SK-N-SH (cell line): Measurements from ENCODE around the gene FGF7.

Experiments used
- MEF2A ChIP-seq: IDR thresholded peaks from 2 replicates; pipeline ENCODE4 v1.4.0; 2012; ENCODE audit warnings: low read depth, borderline replicate concordance
- POLR2AphosphoS5 ChIP-seq: IDR thresholded peaks from 2 replicates; pipeline ENCODE4 v1.6.1; 2012; ENCODE audit warnings: low read depth, low read length
- RCOR1 ChIP-seq: fragments of 150-350 bp; IDR thresholded peaks from 2 replicates; pipeline ENCODE4 v1.6.1; 2017; ENCODE audit warnings: antibody characterized with exemption, low read length
- TF ChIP-seq, protein P1 (sequence below): fragments of 200-600 bp; sonication (generic); IDR thresholded peaks from 2 replicates; pipeline ENCODE4 v1.6.1; 2017; ENCODE audit warnings: antibody characterized with exemption, mild to moderate bottlenecking, moderate library complexity

DNA sequence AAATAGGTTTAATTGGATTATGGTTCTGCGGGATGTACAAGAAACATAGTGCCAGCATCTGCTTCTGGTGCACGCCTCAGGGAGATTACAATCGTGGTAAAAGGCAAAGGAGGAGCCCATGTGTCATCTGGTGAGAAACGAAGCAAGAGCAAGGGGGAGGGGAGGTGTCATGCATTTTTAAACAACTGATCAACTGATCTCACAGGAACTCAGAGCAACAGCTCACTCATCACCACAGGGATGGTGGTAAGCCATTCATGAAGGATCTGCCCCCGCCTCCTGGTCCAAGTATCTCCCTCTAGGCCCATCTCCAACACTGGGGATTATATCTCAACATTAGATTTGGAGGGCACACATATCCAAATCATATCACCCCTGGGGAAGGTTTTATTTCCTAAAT lies 42.1 kb upstream of the FGF7 start:
- TF ChIP-seq POLR2AphosphoS5: no peak
- TF ChIP-seq MEF2A: no peak
- TF ChIP-seq RCOR1: no peak
- TF ChIP-seq, protein P1, sequence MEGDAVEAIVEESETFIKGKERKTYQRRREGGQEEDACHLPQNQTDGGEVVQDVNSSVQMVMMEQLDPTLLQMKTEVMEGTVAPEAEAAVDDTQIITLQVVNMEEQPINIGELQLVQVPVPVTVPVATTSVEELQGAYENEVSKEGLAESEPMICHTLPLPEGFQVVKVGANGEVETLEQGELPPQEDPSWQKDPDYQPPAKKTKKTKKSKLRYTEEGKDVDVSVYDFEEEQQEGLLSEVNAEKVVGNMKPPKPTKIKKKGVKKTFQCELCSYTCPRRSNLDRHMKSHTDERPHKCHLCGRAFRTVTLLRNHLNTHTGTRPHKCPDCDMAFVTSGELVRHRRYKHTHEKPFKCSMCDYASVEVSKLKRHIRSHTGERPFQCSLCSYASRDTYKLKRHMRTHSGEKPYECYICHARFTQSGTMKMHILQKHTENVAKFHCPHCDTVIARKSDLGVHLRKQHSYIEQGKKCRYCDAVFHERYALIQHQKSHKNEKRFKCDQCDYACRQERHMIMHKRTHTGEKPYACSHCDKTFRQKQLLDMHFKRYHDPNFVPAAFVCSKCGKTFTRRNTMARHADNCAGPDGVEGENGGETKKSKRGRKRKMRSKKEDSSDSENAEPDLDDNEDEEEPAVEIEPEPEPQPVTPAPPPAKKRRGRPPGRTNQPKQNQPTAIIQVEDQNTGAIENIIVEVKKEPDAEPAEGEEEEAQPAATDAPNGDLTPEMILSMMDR: no peak
